Measurements from ENCODE around the gene ZP3. TPM values are rescaled to one million over a fixed set of nuclear protein-coding genes. Genes with fewer than 3 reads are reported as not detected.
A peak's percentile ranks its signal among the peaks of the same experiment; 100 is the strongest.

The ZP3 gene
- total and polyA plus RNA-seq, 2 of the 13 experiments (the other 11 are each of a cell fraction or from before 2014, with no cell fraction given) = not detected

DNA sequence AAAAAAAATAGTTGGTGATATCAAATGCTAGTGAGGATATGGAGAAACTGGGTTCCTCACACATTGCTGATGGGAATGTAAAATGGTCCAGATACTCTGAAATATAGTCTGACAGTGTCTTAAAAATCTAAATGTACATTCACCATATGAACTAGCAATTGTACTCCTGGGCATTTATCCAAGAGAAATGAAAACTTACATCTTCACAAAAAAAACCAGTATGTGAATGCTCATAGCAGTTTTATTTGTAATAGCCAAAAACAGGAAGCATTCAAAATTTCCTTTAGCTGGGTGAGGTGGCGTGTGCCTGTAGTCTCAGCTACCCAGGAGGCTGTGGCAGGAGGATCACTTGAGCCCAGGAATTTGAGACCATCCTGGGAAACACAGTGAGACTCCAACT is 13.1 kb upstream of the ZP3 start (continued):
- TF ChIP-seq, protein P1, sequence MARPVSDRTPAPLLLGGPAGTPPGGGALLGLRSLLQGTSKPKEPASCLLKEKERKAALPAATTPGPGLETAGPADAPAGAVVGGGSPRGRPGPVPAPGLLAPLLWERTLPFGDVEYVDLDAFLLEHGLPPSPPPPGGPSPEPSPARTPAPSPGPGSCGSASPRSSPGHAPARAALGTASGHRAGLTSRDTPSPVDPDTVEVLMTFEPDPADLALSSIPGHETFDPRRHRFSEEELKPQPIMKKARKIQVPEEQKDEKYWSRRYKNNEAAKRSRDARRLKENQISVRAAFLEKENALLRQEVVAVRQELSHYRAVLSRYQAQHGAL (CRISPR knock-in tag; IDR thresholded peaks at IDR 0.05; ENCODE audit: not compliant biosample characterization) = no peak
- TF ChIP-seq, protein P2, sequence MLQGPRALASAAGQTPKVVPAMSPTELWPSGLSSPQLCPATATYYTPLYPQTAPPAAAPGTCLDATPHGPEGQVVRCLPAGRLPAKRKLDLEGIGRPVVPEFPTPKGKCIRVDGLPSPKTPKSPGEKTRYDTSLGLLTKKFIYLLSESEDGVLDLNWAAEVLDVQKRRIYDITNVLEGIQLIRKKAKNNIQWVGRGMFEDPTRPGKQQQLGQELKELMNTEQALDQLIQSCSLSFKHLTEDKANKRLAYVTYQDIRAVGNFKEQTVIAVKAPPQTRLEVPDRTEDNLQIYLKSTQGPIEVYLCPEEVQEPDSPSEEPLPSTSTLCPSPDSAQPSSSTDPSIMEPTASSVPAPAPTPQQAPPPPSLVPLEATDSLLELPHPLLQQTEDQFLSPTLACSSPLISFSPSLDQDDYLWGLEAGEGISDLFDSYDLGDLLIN (CRISPR knock-in tag; IDR thresholded peaks at IDR 0.05; ENCODE audit: borderline replicate concordance) = no peak
- no peak for TF ChIP-seq GPBP1L1 (CRISPR knock-in tag; IDR thresholded peaks at IDR 0.05)
- no peak for TF ChIP-seq NFE2L1 (CRISPR knock-in tag; IDR thresholded peaks at IDR 0.05; ENCODE audit: borderline replicate concordance)
- no peak for TF ChIP-seq ZNF30 (CRISPR knock-in tag; IDR thresholded peaks at IDR 0.05)
- TF ChIP-seq NBN (conservative IDR thresholded peaks at IDR 0.05) = no peak

GRCh38 chr7:76412249-76412648 is 12.5 kb upstream of the ZP3 start:
- Histone ChIP-seq H3K27me3 (ENCODE audit: control insufficient read depth in 1 of 2, insufficient read depth in 2 of 2, low read length in 2 of 2) (no peaks in the 10 kb centered on the region), H2AFZ (ENCODE audit: low read length) (no peak overlapping the region), H3K9me3 (ENCODE audit: low read length) (no peaks in the 10 kb centered on the region), H3K9ac (ENCODE audit: insufficient read depth, low read depth, low read length) (no peak overlapping the region), H3K79me2 (ENCODE audit: insufficient read depth, low read length) (peaks cover 6% of the 10 kb centered on the region), H3K4me2 (ENCODE audit: low read depth, low read length) (no peak overlapping the region), H3K27ac (ENCODE audit: extremely low read length, insufficient read depth, low read length) (no peak overlapping the region), H3K36me3 (replicated peaks in 1 of 2; ENCODE audit: control insufficient read depth in 1 of 2, insufficient read depth in 2 of 2, low read length in 2 of 2) (no peaks in the 10 kb centered on the region), H3K4me3 (replicated peaks in 1 of 3; ENCODE audit: insufficient read depth in 1 of 3, low read depth in 2 of 3, low read length in 3 of 3) (no peak overlapping the region), H4K20me1 (ENCODE audit: insufficient read depth, low read length) (no peaks in the 10 kb centered on the region), H3K4me1 (ENCODE audit: insufficient read depth, low read length) (peaks cover 30% of the 10 kb centered on the region)
- TF ChIP-seq ATF7 (IDR thresholded peaks at IDR 0.05) (peak; percentile 65), ATF7 (CRISPR knock-in tag; IDR thresholded peaks at IDR 0.05) (no peak), TOPORS (CRISPR knock-in tag; IDR thresholded peaks at IDR 0.05) (no peak)
- FAIRE-seq (no peak), ATAC-seq (no peak), DNase-seq (ENCODE audit: low spot score) (no peak)
- in situ Hi-C loops (cut with HindIII; ENCODE audit: extremely low pct_ligation_motif_present, low pct_unique_long_range_greater_than_20kb) = no loop called here
- 47% methylated on average over 5 of the region's 5 CpGs for WGBS (ENCODE audit: low lambda C conversion rate)
- intact Hi-C loops (cut with micrococcal nuclease; ENCODE audit: unreplicated experiment) = no loop called here
- POLR2A ChIA-PET = no interaction called here
- no TSS peak for BruUV-seq (replicated peaks)
- CTCF ChIA-PET (ENCODE audit: low intra/inter-chr PET ratio, low total read pairs) = no interaction called here
